Renal cortex interstitium (tissue), 15 donors: ENCODE measurements around the gene RTP2. TPM values are rescaled to one million over a fixed set of nuclear protein-coding genes. Genes with fewer than 3 reads are reported as not detected.

ENCODE experiments used
- DNase-seq, 11 donors: peaks; one replicate each; pipeline ENCODE4 v3.0.0-alpha.2; 2013; ENCODE audit warnings: low read depth in 9 of 11, low spot score in 4 of 11; ENCODE audit errors: extremely low read depth in 1 of 11
- long read RNA-seq, 16 experiments: transcript quantifications; one replicate each; lab custom pipeline, GENCODE V29; 2026
- polyA plus RNA-seq, 3 donors: library from polyadenylated mRNA; unstranded; fragments of 120-200 nt; gene quantifications; one replicate each; pipeline ENCODE4 v1.2.1, GENCODE V29; 2013; ENCODE audit not compliant: insufficient read length in 3 of 3

The RTP2 gene
- polyA plus RNA-seq = not detected
- long read RNA-seq, donor 1 = 0 reads
- long read RNA-seq, donor 2 = 0 reads
- long read RNA-seq, donor 3 = 0 reads
- long read RNA-seq, donor 4 = 0 reads
- long read RNA-seq, donor 5 = 0 reads
- long read RNA-seq, donor 6 = 0 reads
- long read RNA-seq, donor 7 = 0 reads
- long read RNA-seq, donor 8 = 0 reads
- long read RNA-seq, donor 9 = 0 reads
- long read RNA-seq, donor 10 = 0 reads
- long read RNA-seq, donor 11 = 0 reads
- long read RNA-seq, donor 12 = 0 reads
- long read RNA-seq, donor 13 = 0 reads
- long read RNA-seq, donor 14 = 0 reads
- long read RNA-seq, donor 15 = 0 reads
- long read RNA-seq, donor 16 = 0 reads

GRCh38 chr3:187702507-187703033 lies at the start of gene RTP2:
TSS of gene RTP2 (minus strand) at chr3:187702557. CDS start at chr3:187702128, 429 bp downstream.
- no peak for DNase-seq

GRCh38 chr3:187750513-187751123 lies 48.3 kb upstream of the RTP2 start:
- peak in 3 of 11 donors; percentile 50 to 71 (median 60) for DNase-seq

DNA sequence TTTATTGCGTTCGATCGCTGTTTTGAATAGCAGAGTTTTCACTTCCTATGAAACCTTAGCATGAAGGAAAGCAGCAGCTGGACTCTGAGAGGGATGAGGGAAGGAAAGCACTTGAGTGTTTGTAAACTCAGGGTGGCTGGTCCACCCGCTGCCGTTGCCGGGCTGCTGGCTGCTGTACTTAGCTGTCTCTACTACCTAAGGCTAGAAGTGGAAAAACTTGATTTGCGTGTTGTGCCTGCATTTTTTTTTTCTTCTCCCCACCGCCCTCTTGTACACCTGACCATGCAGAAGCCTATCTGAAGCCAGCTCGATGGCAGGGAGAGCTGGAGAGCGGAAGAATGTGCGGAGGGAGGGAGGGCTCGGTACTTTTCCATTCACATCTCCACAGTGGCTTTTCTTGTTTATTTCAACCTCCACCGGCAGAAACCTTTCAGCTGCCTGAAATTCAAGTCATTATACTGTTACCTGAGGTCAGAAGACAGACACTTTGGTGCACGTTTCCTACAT lies 47.7 kb upstream of the RTP2 start:
- DNase-seq = peak in 7 of 11 donors; percentile 49 to 85 (median 72)

DNA sequence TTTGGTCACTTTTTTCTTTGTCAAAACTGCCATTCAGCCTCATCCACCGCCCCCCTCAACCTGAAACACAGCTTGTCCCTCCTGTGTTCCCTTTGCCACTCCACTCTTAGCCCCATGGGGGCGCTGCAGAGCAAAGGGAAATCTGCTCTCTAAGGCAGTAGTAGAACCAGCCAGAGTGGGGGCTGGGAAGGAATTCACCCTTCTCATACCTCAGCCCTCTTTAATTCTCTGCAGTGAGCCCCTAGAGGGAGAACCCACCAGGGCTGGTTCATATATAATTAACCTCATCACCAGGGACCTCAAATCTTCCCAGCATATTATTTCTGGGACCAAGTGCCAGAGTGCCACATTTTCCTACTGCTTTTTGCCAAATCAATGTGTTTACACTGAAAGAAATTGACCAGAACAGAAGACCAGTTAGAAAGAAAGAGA lies 45.7 kb upstream of the RTP2 start:
- DNase-seq = peak in 8 of 11 donors; percentile 83 to 96 (median 92)

DNA sequence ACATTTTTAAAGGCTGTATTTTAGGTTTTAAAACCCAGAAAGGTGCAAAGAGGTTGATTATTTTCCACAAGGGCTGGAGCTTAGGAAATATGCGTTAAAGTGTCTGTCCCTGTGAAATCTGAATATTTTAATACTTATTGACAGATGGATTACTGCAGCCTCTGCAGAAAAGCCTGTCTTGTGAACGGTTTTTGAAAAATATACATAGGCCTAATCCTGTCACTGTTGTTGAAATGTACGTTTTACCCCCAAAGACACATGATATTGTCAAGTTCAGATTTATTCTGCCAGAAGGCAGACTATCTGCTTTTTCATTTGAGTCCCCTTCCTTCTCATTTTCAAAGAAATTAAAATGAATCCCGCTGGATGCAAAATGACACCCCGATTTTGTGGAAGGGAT lies 45.1 kb upstream of the RTP2 start:
- DNase-seq = no peak

DNA sequence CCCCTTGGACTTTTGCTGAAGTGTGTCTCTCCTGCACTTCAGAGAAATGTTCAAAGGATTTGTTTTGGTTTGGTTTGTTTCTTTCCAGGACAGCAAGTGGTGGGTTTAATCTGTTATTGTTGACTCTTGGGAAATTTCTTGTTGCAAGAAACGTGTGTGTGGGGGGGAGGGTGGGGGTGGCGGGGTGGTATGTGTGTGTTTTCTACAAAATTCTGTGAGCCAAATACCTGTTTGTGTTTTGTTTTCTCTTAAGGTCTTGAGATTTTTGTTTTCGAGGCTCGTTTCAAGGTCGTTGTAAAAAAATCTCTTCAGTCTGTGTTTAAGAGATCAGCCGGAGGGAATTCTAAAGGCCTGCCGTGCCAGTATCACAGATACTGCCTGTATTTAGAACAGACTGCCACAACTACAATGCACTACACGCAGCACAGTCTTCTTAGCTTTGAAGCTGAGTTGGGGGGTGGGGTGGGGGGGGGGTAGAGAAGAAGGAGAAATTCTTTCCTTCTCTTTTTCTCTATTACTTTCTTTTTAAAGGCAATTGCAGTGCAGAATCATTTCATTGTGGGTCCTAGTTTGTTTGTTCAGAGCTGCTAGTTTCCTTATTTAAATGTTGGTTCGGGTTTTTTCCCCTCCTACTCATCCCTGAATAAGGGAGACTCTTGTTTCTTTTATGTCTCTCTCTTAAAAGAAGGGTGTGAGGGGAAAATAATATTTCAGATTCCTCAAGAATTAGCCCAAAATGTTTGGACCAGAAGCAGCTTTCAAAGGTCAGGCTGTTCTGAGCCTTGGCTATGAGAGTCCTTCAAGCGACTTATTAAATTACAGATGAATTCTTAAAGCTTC lies 44.3 kb upstream of the RTP2 start:
- no peak for DNase-seq

DNA sequence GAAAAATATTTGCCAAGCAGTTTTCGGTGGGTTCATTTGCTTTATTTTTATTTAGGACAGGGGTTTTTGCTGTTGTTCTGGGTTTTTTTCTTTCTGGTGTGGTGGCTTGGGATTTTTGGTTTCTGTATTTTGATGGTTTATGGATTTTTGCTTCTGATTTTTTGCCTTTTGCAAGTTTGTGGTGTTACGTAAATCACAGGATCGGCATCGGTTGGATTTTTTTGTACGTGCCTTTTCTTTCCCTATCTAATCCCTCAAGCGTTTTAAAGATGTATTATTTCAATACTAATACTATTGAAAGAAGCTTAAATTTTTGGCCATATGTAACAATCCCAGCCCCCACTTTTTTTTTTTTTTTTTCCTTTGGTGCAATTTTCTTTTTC lies 43.7 kb upstream of the RTP2 start:
- DNase-seq = no peak

GRCh38 chr3:187745201-187746058 lies 43.1 kb upstream of the RTP2 start, which contains the start of gene BCL6:
TSS of gene BCL6 (minus strand) at chr3:187745468. CDS start at chr3:187733693, 11,775 bp downstream.
- peak; percentile 94 to 100 (median 97) for DNase-seq

- peak in 4 of 11 donors; percentile 57 to 69 (median 61) for DNase-seq
These were observed 42.1 kb upstream of the RTP2 start for GRCh38 chr3:187744169-187745151.

DNA sequence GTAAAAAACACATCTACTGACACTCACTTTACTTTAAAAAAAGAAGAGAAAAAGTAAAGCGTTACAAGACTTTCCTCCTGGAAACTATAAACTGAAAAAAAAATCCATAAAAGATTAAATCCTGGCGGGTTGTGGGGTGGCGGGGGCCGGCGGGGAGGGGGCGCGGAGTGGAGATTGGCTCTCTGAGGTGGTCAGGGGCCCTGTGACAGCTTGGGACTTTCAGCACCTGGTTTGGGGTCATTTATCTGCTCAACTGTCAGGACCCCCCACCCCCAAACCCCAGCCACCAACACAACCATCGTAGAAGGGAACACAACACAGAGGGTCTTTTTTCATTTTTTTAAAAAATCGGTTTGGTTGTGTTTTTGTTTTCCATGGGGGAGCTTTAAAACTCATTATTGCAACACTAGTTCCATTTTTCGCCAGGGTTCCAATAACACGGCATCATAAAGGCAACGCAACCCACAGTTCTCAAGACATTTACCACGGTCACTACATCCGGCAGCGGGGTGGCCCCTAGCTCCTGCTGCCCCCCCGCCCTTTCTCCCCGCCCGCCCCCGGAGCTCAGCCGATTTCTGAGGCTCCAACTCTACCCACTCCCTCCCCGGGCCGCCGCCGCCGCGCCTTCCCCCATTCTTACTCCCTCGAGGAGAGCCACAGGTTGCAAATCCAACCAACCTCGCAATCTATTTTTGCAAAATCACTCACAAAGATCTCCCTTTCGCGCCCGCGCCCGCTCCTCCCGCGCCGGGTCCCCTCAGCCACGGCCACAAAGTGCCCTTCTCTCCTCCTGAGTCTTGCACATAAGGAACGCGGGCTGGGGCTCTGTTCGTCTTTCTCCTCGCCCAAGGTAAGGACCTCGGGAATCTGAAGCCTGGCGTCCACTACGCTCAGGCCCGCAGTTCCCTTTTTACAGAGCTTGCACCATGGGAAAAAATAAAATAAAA lies 41.1 kb upstream of the RTP2 start:
- peak in 1 of 11 donors; percentile 34 for DNase-seq

DNA sequence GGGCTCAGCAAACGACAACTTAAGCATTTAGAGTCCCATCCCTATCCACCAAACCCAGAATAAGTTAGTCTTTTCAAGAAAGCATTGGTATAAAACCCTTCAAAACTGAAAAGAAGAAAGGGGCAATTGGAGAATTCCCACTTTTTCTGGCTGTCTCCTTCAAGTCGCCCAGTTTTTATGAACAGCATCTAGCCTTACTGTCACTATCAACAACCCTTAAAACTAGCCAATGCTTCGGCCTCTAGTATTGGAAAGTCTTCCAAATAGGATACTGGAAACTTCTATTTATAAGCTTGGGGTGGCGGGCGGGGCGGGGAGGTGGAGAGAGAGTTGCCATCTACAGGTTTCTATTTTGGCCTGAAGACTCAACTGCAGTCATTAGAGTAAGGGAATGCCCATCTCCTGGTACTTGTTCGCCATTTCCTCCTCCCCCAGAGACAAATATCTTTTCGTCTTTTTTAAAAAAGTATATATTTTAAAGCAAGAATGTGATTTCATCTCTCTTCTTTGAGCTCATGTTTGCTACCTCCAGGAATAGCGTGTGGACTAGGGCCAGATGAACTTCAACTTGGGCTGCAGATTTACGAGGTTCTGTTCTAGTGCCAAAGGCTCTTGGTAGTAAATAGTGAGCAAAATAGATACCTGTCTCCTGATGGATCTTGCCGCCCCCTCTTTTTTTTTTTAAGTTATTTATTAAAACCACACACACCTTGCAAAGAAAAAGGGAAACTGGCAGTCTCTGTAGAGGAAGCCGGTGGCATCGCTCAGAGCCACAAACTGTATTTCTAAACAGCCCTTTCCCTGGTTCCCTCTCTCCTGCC lies 40.2 kb upstream of the RTP2 start:
- no peak for DNase-seq

DNA sequence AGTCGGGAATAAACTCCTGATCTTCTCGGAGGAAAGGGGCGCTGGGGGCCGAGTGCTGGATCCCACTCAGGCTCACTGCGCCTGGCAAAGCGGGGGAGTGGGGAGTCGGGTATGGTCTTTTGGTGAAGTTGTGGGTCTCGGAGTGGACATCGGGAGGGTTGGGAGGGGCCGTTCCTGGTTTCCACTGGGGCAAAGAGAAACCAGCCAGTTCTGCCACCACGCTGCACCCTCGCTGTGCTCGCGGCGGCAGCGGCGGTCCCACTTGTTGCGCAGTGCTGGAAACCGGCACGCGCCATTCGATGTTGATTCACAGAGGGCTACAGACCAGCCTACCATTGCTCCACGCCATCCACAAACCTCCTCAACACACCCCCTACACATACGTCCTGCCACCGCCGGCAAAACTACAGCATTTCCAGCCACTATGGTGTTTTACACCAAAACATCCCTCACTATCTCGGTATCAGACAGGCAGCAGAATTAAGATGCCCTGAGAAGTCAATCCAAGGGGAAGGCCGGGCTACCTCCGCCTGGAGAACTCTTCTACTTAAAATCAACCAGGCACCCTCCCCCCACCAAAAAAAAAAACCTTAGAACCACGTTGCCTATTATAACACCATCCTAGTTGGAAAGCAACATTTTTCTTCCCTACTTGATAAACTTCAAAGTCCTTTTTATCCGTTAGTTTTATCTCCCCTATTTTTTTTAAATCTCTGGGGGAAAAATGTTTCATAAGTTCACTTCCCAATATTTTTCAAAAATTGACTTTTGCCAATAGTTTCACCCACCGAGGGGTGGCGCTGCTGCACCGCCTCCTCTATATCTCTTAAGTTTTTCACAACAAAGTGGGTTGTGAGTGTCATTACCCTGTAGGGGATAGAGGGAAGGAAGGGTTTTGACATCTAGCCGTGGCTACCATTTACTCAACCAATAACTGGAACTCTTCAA lies 39.3 kb upstream of the RTP2 start:
- DNase-seq = peak in 3 of 11 donors; percentile 47 to 59 (median 57)

GRCh38 chr3:187740421-187741399 lies 38.4 kb upstream of the RTP2 start:
- peak in 3 of 11 donors; percentile 64 to 70 (median 67) for DNase-seq
